Mesothelial cell of epicardium (in vitro differentiated cells): ENCODE measurements around the gene ALKAL2. TPM values are rescaled to one million over a fixed set of nuclear protein-coding genes. Genes with fewer than 3 reads are reported as not detected.
"Not testable (repeated sequence)": the region's sequence is repeated elsewhere in the genome, so short reads cannot be mapped to it uniquely, and the experiment has no call there.

Experiments used
- DNase-seq, 2 experiments: peaks; one replicate each; pipeline ENCODE4 v3.0.0; 2021; ENCODE audit warnings: low spot score in 2 of 2; ENCODE audit not compliant: unreplicated experiment in 2 of 2
- H3K27ac Mint-ChIP-seq: 2 replicates; pipeline ENCODE4 v1.8.0; 2021; ENCODE audit warnings: mixed read lengths
- H3K27me3 Mint-ChIP-seq: 2 replicates; pipeline ENCODE4 v1.8.0; 2021; ENCODE audit warnings: low read depth, mixed read lengths
- H3K36me3 Mint-ChIP-seq: 2 replicates; pipeline ENCODE4 v1.8.0; 2021; ENCODE audit warnings: mixed read lengths
- H3K4me1 Mint-ChIP-seq: 2 replicates; pipeline ENCODE4 v1.8.0; 2021; ENCODE audit warnings: mixed read lengths
- H3K4me3 Mint-ChIP-seq: 2 replicates; pipeline ENCODE4 v1.8.0; 2021; ENCODE audit warnings: mild to moderate bottlenecking, moderate library complexity, mixed read lengths
- H3K9me3 Mint-ChIP-seq: 2 replicates; pipeline ENCODE4 v1.8.0; 2021; ENCODE audit warnings: mixed read lengths
- CTCF ChIP-seq: fragments of 200-600 bp; sonication (generic); IDR thresholded peaks from one replicate; pipeline ENCODE4 v1.5.0; 2021; ENCODE audit warnings: antibody characterized with exemption; ENCODE audit not compliant: unreplicated experiment
- total RNA-seq: library from RNA; stranded (reverse); gene quantifications from 3 replicates; pipeline ENCODE4 v1.2.1, GENCODE V29; 2021

Gene ALKAL2, protein sequence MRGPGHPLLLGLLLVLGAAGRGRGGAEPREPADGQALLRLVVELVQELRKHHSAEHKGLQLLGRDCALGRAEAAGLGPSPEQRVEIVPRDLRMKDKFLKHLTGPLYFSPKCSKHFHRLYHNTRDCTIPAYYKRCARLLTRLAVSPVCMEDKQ
- total RNA-seq, result 0.50 to 1.4 TPM (median 1.1 TPM) in 3 replicates

DNA sequence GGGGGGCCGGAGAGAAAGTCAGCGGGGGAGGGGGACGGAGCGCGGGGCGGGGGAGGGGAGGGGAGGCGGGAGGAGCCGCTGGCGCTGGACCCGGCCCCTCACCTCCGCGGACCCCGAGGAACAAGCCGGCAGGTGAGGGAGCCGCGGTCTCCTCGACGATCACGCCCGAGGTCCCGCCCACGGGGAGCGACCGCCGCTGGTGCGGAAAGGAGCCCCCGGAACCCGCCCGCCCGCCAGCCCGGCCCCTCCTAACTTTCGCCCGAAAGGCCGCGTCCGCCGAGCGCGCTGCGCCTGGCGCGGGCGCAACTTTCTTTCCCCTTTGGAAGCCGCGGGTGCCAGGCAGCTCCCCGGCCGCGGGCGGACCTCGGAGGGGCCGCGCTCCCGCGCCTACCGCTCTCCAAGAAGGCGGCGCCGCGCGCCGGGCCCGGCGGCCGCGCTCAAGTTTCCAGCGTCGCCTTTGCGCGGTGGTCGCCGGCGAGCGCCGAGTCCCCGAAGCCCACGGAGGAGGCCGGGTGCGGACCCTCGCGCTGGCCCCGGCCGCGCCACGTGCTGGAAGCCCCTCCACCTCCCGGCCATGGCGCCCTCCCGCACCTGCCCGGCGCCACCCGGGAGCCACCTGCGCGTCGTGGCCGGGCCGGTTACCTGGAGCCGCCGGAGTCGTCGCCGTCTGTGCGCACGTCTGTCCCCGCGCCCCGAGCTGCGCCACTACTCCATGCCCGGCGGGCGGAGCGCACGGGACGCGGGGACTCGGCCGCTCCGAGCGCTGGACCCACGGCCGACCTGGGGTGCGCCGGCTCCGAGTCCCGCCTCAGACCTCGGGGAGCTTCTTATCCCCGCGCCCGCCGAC is at the start of gene ALKAL2:
TSS of gene ALKAL2 (minus strand) at position 181 of the 847 bp plus-strand sequence. CDS start 256 bp downstream, outside the sequence.
- TF ChIP-seq CTCF, result no peak
- H3K9me3 Mint-ChIP-seq, result no peaks in the 10 kb centered on the region
- no peak within 1 kb of the TSS for H3K27ac Mint-ChIP-seq

GRCh38 chr2:336949-337348 is 49.1 kb upstream of the ALKAL2 start:
- not testable (repeated sequence) for H3K27me3 Mint-ChIP-seq, H3K4me3 Mint-ChIP-seq, DNase-seq, H3K36me3 Mint-ChIP-seq, H3K27ac Mint-ChIP-seq, H3K4me1 Mint-ChIP-seq
- peaks cover 42% of the 10 kb centered on the region for H3K9me3 Mint-ChIP-seq

More for the DNA sequence above, at the start of gene ALKAL2:
- no peak for DNase-seq
- peak within 1 kb of the TSS; percentile 55 for H3K4me3 Mint-ChIP-seq
- peaks cover 75% of the 10 kb centered on the region for H3K27me3 Mint-ChIP-seq
- H3K4me1 Mint-ChIP-seq, result peaks cover 14% of the 10 kb centered on the region
- H3K36me3 Mint-ChIP-seq, result no peaks in the 10 kb centered on the region

GRCh38 chr2:336360-336759 is 48.5 kb upstream of the ALKAL2 start:
- H3K4me1 Mint-ChIP-seq, result peaks cover under 1% of the 10 kb centered on the region
- H3K27me3 Mint-ChIP-seq, result peaks cover under 1% of the 10 kb centered on the region
- no peak overlapping the region for H3K4me3 Mint-ChIP-seq
- H3K27ac Mint-ChIP-seq, result no peak overlapping the region
- DNase-seq, result no peak
- H3K36me3 Mint-ChIP-seq, result peaks cover 5% of the 10 kb centered on the region
- no peak for TF ChIP-seq CTCF
- H3K9me3 Mint-ChIP-seq, result peaks cover 42% of the 10 kb centered on the region

DNA sequence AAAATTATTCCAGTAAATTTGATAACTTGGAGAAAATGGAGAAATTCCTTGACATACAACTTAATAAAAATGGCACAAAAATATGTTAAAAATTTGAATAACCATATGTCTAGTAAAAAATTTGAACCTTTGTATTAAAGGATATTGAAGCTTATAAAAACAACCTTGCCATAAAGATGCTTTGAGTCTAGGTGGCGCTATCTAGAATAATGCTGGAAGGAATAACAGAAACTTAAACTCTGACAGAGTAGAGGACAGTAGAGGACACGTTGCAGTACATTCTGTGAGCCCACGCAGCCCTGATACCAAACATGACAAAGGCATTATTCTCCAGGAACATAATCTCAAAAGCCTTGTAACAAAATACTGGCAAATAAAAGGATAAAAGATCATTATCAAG is 44.7 kb upstream of the ALKAL2 start:
- no peak for TF ChIP-seq CTCF
- H3K36me3 Mint-ChIP-seq, result peaks cover 2% of the 10 kb centered on the region
- no peak for DNase-seq
- peaks cover 47% of the 10 kb centered on the region for H3K9me3 Mint-ChIP-seq
- H3K4me3 Mint-ChIP-seq, result no peak overlapping the region
- no peak overlapping the region for H3K27ac Mint-ChIP-seq
- no peaks in the 10 kb centered on the region for H3K4me1 Mint-ChIP-seq
- no peaks in the 10 kb centered on the region for H3K27me3 Mint-ChIP-seq

DNA sequence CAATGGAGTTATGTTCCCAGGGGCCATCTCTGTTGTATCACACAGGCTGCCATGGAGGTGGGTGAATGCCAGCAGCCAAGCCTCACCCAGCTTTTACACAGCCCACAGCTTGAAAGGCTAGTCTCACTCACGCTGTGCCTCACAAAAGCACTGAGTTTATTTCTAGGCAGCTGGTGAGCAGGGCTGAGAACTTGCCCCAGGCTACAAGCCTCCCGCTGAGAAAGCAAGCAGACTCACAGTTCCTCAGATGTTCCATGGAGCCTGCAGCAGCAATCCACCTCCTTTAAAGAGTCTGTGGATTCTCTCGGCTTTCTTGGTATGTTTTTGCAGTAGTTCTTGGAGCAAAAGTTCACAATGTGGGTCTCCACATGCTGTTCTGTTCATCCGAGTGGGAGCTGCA is 40.9 kb upstream of the ALKAL2 start:
- no peak for TF ChIP-seq CTCF
- H3K36me3 Mint-ChIP-seq, result no peaks in the 10 kb centered on the region
- no peak overlapping the region for H3K27ac Mint-ChIP-seq
- DNase-seq, result no peak
- peaks cover 8% of the 10 kb centered on the region for H3K27me3 Mint-ChIP-seq
- H3K4me3 Mint-ChIP-seq, result no peak overlapping the region
- H3K4me1 Mint-ChIP-seq, result no peaks in the 10 kb centered on the region
- peaks cover 43% of the 10 kb centered on the region for H3K9me3 Mint-ChIP-seq

DNA sequence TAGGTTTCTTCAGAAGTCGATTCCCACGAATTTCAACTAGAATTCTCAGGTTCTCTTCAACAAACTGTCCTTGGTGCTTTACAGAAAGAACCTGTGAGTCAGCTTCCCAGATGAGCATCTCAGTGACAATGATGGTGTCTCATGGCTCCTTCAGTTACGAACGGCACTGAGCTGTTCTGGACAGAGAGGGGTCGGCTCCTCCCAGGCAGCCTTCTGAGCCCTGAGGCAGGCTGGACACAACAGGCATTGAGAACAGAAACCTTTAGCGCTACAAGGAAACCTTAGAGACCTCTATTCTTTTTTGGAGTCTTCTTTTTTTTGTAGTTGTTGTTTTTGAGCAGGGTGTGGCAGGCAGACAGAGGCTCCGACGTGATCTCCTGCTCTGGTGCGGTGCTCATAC is 35.1 kb upstream of the ALKAL2 start:
- Mint-ChIP-seq H3K4me1 (no peaks in the 10 kb centered on the region), H3K4me3 (no peak overlapping the region), H3K36me3 (no peaks in the 10 kb centered on the region), H3K27me3 (peaks cover 8% of the 10 kb centered on the region), H3K9me3 (peaks cover 24% of the 10 kb centered on the region), H3K27ac (no peak overlapping the region)
- TF ChIP-seq CTCF, result no peak
- no peak for DNase-seq
